Measurements from ENCODE around the gene KREMEN1. TPM values are rescaled to one million over a fixed set of nuclear protein-coding genes. Genes with fewer than 3 reads are reported as not detected.

Gene KREMEN1
- total and polyA plus RNA-seq, 2 donors (not counting 1 experiment from before 2014, with no cell fraction given): 0.01 TPM; not detected in 1

GRCh38 chr22:29152954-29153719 is 80.3 kb downstream of the KREMEN1 start:
- Histone ChIP-seq H3K36me3 (replicated peaks in 1 of 2; ENCODE audit: control extremely low read depth in 1 of 2, control insufficient read depth in 1 of 2, extremely low read depth in 1 of 2, insufficient read depth in 2 of 2, low read length in 1 of 2) (no peaks in the 10 kb centered on the region), H3K4me2 (replicated peaks; ENCODE audit: low read depth, low read length, poor library complexity, severe bottlenecking) (no peak overlapping the region), H3K79me2 (ENCODE audit: control insufficient read depth, insufficient read depth, low read length) (no peaks in the 10 kb centered on the region), H3K9me3 (ENCODE audit: control extremely low read depth in 1 of 3, control insufficient read depth in 2 of 3, insufficient read depth in 1 of 3, low read length in 2 of 3) (no peaks in the 10 kb centered on the region), H3K27me3 (replicated peaks in 1 of 4; ENCODE audit: control extremely low read depth in 1 of 4, control insufficient read depth in 3 of 4, insufficient read depth in 4 of 4, low read length in 3 of 4) (peaks cover 0 to 55% (median 21%) of the 10 kb centered on the region in 4 experiments), H3K27ac (ENCODE audit: low read length in 2 of 2) (no peak overlapping the region), H3K4me1 (ENCODE audit: control insufficient read depth in 2 of 2, insufficient read depth in 2 of 2, low read length in 2 of 2) (peaks cover 8 to 11% of the 10 kb centered on the region in 2 donors), H3K4me3 (ENCODE audit: control extremely low read depth in 1 of 5, extremely low read depth in 1 of 5, insufficient read depth in 1 of 5, low read depth in 2 of 5, low read length in 4 of 5) (no peak overlapping the region), H2AFZ (ENCODE audit: insufficient read depth, low read depth, low read length, poor library complexity, severe bottlenecking) (no peak overlapping the region), H3K9ac (ENCODE audit: low read length) (no peak overlapping the region), H4K20me1 (ENCODE audit: control insufficient read depth, insufficient read depth, low read length, poor library complexity, severe bottlenecking) (no peaks in the 10 kb centered on the region)
- H3K4me1 Mint-ChIP-seq: peaks cover 9% of the 10 kb centered on the region
- no peak for ATAC-seq (ENCODE audit: low read depth)
- peaks cover 61% of the 10 kb centered on the region for H3K27me3 Mint-ChIP-seq
- TF ChIP-seq EZH2 (IDR thresholded peaks at IDR 0.05; ENCODE audit: borderline replicate concordance, insufficient read depth, low read depth, low read length, poor library complexity, severe bottlenecking) (no peak), CTCF (IDR thresholded peaks at IDR 0.05) (no peak)
- intact Hi-C loops (cut with micrococcal nuclease): no loop called here
- 87% methylated on average over 6 of the region's 12 CpGs for WGBS (ENCODE audit: insufficient coverage)
- no peak overlapping the region for H3K27ac Mint-ChIP-seq
- CTCF ChIA-PET: interaction anchor here (1.5 to 1.9 kb wide), 2 partner anchors 49 to 93 kb away, joined by 4 to 6 read pairs; no protein-coding TSS in a partner anchor
- no peaks in the 10 kb centered on the region for H3K9me3 Mint-ChIP-seq (ENCODE audit: insufficient read depth)
- no peak for DNase-seq
- POLR2A ChIA-PET: no interaction called here
- H3K4me3 Mint-ChIP-seq: no peak overlapping the region

GRCh38 chr22:29154364-29155048 is 81.7 kb downstream of the KREMEN1 start:
- Histone ChIP-seq H3K9me3 (ENCODE audit: control extremely low read depth in 1 of 3, control insufficient read depth in 2 of 3, insufficient read depth in 1 of 3, low read length in 2 of 3) (no peaks in the 10 kb centered on the region), H3K4me2 (replicated peaks; ENCODE audit: low read depth, low read length, poor library complexity, severe bottlenecking) (peak overlapping the region; percentile 54), H4K20me1 (ENCODE audit: control insufficient read depth, insufficient read depth, low read length, poor library complexity, severe bottlenecking) (no peaks in the 10 kb centered on the region), H3K79me2 (ENCODE audit: control insufficient read depth, insufficient read depth, low read length) (no peaks in the 10 kb centered on the region), H2AFZ (ENCODE audit: insufficient read depth, low read depth, low read length, poor library complexity, severe bottlenecking) (no peak overlapping the region), H3K9ac (ENCODE audit: low read length) (no peak overlapping the region), H3K4me1 (ENCODE audit: control insufficient read depth in 2 of 2, insufficient read depth in 2 of 2, low read length in 2 of 2) (peaks cover 8 to 11% of the 10 kb centered on the region in 2 donors), H3K36me3 (replicated peaks in 1 of 2; ENCODE audit: control extremely low read depth in 1 of 2, control insufficient read depth in 1 of 2, extremely low read depth in 1 of 2, insufficient read depth in 2 of 2, low read length in 1 of 2) (no peaks in the 10 kb centered on the region), H3K4me3 (ENCODE audit: control extremely low read depth in 1 of 5, extremely low read depth in 1 of 5, insufficient read depth in 1 of 5, low read depth in 2 of 5, low read length in 4 of 5) (no peak overlapping the region), H3K27ac (ENCODE audit: low read length in 2 of 2) (no peak overlapping the region), H3K27me3 (replicated peaks in 1 of 4; ENCODE audit: control extremely low read depth in 1 of 4, control insufficient read depth in 3 of 4, insufficient read depth in 4 of 4, low read length in 3 of 4) (peaks cover 0 to 62% (median 22%) of the 10 kb centered on the region in 4 experiments)
- Mint-ChIP-seq H3K9me3 (ENCODE audit: insufficient read depth) (no peaks in the 10 kb centered on the region), H3K27ac (no peak overlapping the region), H3K4me1 (peaks cover 9% of the 10 kb centered on the region), H3K4me3 (no peak overlapping the region), H3K27me3 (peaks cover 63% of the 10 kb centered on the region)
- intact Hi-C loops (cut with micrococcal nuclease): no loop called here
- peak; percentile 45 for ATAC-seq (ENCODE audit: low read depth)
- DNase-seq: peak; percentile 69
- 3% methylated on average over 20 of the region's 21 CpGs for WGBS (ENCODE audit: insufficient coverage)
- ChIA-PET CTCF (interaction anchor here (1.5 to 1.9 kb wide), 2 partner anchors 48 to 91 kb away, joined by 4 to 6 read pairs; no protein-coding TSS in a partner anchor), POLR2A (no interaction called here)
- TF ChIP-seq CTCF (IDR thresholded peaks at IDR 0.05) (peak; percentile 75), EZH2 (IDR thresholded peaks at IDR 0.05; ENCODE audit: borderline replicate concordance, insufficient read depth, low read depth, low read length, poor library complexity, severe bottlenecking) (no peak)
